OCI-LY3 (cell line): Measurements from ENCODE around the gene TTLL8.

Experiments
- CTCF ChIP-seq: fragments of 200-600, 300-600 bp; sonication (generic); IDR thresholded peaks from 2 replicates; pipeline ENCODE4 v1.5.1; 2014; ENCODE audit warnings: antibody characterized with exemption, low read length, low read depth
- EZH2phosphoT487 ChIP-seq: fragments of 200-600 bp; shearing (Covaris generic); IDR thresholded peaks from 2 replicates; pipeline ENCODE4 v1.6.1; 2018; ENCODE audit warnings: antibody characterized with exemption, mixed run types, low read depth

GRCh38 chr22:50011447-50012210 is 46.5 kb downstream of the TTLL8 start:
- TF ChIP-seq CTCF (no peak; the same call in 1 of the 2 replicates), EZH2phosphoT487 (no peak)
